Panc1 (cell line): Measurements from ENCODE around the gene PAX7. TPM values are rescaled to one million over a fixed set of nuclear protein-coding genes. Genes with fewer than 3 reads are reported as not detected.
A peak's percentile ranks its signal among the peaks of the same experiment; 100 is the strongest.

ENCODE experiments used
- ATAC-seq: fragments of 200-7000 bp; cut with Tn5 transposase; 2 replicates; pipeline ENCODE4 v1.9.1; 2020; ENCODE audit warnings: mild to moderate bottlenecking, moderate library complexity
- BruUV-seq: library from RNA; stranded (reverse); fragments of 400-500 nt; replicated peaks from 2 replicates; lab custom pipeline; 2021; lab: Mats Ljungman, UMichigan
- CTCF ChIA-PET: fragments of 300-600 bp; sonication (Branson Sonifier 250); formaldehyde crosslinking; loops from one replicate; lab custom pipeline; 2022; ENCODE audit warnings: antibody characterized with exemption; lab: Charles Lee
- POLR2A ChIA-PET: fragments of 300-600 bp; sonication (Branson Sonifier 250); formaldehyde crosslinking; loops from one replicate; lab custom pipeline; 2022; ENCODE audit warnings: antibody characterized with exemption; lab: Charles Lee
- DNase-seq: peaks from one replicate; pipeline ENCODE4 v3.0.0-alpha.2; 2010; ENCODE audit warnings: low read depth, low spot score
- H3K27ac ChIP-seq: 2 replicates; pipeline ENCODE4 v1.5.1; 2011; ENCODE audit warnings: mild to moderate bottlenecking, low read length, inconsistent platforms
- H3K27me3 ChIP-seq: fragments of 200-500 bp; sonication (Bioruptor generic); 2 replicates; pipeline ENCODE4 v1.6.0; 2014; ENCODE audit warnings: low read length, inconsistent platforms; ENCODE audit not compliant: control insufficient read depth, insufficient read depth
- H3K36me3 ChIP-seq: fragments of 200-500 bp; sonication (Bioruptor generic); 2 replicates; pipeline ENCODE4 v1.5.1; 2014; ENCODE audit warnings: inconsistent platforms, mild to moderate bottlenecking, low read length, moderate library complexity; ENCODE audit not compliant: control insufficient read depth, insufficient read depth
- H3K4me1 ChIP-seq: 2 replicates; pipeline ENCODE4 v1.5.1; 2011; ENCODE audit warnings: inconsistent platforms, mild to moderate bottlenecking, low read length, moderate library complexity; ENCODE audit not compliant: control insufficient read depth, insufficient read depth
- H3K4me3 ChIP-seq, 2 experiments: 2 replicates each; pipeline ENCODE4 v1.5.1; 2011 to 2012; ENCODE audit warnings: low read depth in 2 of 2, low read length in 2 of 2, mild to moderate bottlenecking in 2 of 2, inconsistent platforms in 1 of 2, moderate library complexity in 1 of 2
- H3K9me3 ChIP-seq: fragments of 200-500 bp; sonication (Bioruptor generic); 2 replicates; pipeline ENCODE4 v1.5.1; 2014; ENCODE audit warnings: low read depth, mild to moderate bottlenecking, inconsistent platforms, low read length, moderate library complexity; ENCODE audit not compliant: control insufficient read depth, insufficient read depth
- POLR2AphosphoS5 ChIP-seq: IDR thresholded peaks from 2 replicates; pipeline ENCODE4 v1.6.1; 2012; ENCODE audit warnings: mild to moderate bottlenecking, low read depth, low read length, moderate library complexity
- SIN3A ChIP-seq: IDR thresholded peaks from 2 replicates; pipeline ENCODE4 v1.6.1; 2012; ENCODE audit warnings: low read depth, mild to moderate bottlenecking, low read length, moderate library complexity, borderline replicate concordance; ENCODE audit not compliant: insufficient read depth
- TCF7L2 ChIP-seq: IDR thresholded peaks from 2 replicates; pipeline ENCODE4 v1.6.1; 2011; ENCODE audit warnings: mild to moderate bottlenecking, low read depth, low read length, inconsistent platforms
- in situ Hi-C: cut with HindIII; loops from 2 replicates; pipeline ENCODE4 v1.10.0; 2016; ENCODE audit warnings: low sequenced_read_pairs, low pct_unique_long_range_greater_than_20kb
- intact Hi-C: fragments of 100-400 bp; cut with micrococcal nuclease; formaldehyde crosslinking; loops from one replicate; pipeline ENCODE4 v1.10.0; 2022; ENCODE audit not compliant: unreplicated experiment
- total RNA-seq: library from RNA; stranded (reverse); gene quantifications from one replicate; pipeline ENCODE4 v1.2.1, GENCODE V29; 2021; ENCODE audit not compliant: unreplicated experiment
- TF ChIP-seq, protein P1 (sequence below): fragments of 450-650 bp; IDR thresholded peaks from 2 replicates; pipeline ENCODE4 v1.5.1; 2017; ENCODE audit warnings: mild to moderate bottlenecking
- TF ChIP-seq, protein P2 (sequence below), 2 experiments: IDR thresholded peaks; 2 replicates each; pipeline ENCODE4 v1.6.1; 2011 to 2012; ENCODE audit warnings: low read depth in 2 of 2, control low read depth in 1 of 2, low read length in 1 of 2, mild to moderate bottlenecking in 1 of 2, moderate library complexity in 1 of 2; ENCODE audit not compliant: insufficient read depth in 1 of 2

Gene PAX7
- total RNA-seq, 1 experiment from 2014 or later, result not detected

DNA sequence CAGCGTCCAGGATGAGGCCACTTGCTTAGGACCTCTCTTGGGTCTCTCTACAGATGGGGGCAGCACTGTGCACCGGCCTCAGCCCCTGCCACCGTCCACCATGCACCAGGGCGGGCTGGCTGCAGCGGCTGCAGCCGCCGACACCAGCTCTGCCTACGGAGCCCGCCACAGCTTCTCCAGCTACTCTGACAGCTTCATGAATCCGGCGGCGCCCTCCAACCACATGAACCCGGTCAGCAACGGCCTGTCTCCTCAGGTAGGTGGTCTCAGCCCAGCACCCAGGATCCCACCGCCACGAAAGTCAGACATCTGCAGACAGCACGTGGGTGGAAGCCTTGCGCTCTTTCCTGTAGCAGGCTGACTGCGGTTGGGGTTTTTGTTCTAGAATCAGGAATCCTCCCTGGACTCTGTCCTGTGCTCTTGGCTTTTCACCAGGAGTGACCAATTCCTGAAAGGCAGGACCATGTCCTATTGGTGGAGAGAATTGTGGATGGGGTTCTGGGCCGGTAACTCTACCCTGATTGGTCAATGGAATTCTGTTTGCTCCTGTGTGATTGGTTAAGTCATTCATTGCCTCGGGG, 72.5 kb downstream of the PAX7 start:
- POLR2A ChIA-PET, result no interaction called here
- no peaks in the 10 kb centered on the region for H3K4me1 ChIP-seq
- H3K27ac ChIP-seq, result no peak overlapping the region
- no peaks in the 10 kb centered on the region for H3K36me3 ChIP-seq
- BruUV-seq, result no TSS peak
- DNase-seq (no peak), ATAC-seq (0 out of 2 replicates have a peak, but pooled peaks have one; percentile 42)
- no peak overlapping the region for H3K4me3 ChIP-seq
- in situ Hi-C loops (no loop called here), intact Hi-C loops (no loop called here)
- TF ChIP-seq SIN3A, result no peak
- TF ChIP-seq, protein P1, sequence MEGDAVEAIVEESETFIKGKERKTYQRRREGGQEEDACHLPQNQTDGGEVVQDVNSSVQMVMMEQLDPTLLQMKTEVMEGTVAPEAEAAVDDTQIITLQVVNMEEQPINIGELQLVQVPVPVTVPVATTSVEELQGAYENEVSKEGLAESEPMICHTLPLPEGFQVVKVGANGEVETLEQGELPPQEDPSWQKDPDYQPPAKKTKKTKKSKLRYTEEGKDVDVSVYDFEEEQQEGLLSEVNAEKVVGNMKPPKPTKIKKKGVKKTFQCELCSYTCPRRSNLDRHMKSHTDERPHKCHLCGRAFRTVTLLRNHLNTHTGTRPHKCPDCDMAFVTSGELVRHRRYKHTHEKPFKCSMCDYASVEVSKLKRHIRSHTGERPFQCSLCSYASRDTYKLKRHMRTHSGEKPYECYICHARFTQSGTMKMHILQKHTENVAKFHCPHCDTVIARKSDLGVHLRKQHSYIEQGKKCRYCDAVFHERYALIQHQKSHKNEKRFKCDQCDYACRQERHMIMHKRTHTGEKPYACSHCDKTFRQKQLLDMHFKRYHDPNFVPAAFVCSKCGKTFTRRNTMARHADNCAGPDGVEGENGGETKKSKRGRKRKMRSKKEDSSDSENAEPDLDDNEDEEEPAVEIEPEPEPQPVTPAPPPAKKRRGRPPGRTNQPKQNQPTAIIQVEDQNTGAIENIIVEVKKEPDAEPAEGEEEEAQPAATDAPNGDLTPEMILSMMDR, result no peak
- TF ChIP-seq, protein P2, sequence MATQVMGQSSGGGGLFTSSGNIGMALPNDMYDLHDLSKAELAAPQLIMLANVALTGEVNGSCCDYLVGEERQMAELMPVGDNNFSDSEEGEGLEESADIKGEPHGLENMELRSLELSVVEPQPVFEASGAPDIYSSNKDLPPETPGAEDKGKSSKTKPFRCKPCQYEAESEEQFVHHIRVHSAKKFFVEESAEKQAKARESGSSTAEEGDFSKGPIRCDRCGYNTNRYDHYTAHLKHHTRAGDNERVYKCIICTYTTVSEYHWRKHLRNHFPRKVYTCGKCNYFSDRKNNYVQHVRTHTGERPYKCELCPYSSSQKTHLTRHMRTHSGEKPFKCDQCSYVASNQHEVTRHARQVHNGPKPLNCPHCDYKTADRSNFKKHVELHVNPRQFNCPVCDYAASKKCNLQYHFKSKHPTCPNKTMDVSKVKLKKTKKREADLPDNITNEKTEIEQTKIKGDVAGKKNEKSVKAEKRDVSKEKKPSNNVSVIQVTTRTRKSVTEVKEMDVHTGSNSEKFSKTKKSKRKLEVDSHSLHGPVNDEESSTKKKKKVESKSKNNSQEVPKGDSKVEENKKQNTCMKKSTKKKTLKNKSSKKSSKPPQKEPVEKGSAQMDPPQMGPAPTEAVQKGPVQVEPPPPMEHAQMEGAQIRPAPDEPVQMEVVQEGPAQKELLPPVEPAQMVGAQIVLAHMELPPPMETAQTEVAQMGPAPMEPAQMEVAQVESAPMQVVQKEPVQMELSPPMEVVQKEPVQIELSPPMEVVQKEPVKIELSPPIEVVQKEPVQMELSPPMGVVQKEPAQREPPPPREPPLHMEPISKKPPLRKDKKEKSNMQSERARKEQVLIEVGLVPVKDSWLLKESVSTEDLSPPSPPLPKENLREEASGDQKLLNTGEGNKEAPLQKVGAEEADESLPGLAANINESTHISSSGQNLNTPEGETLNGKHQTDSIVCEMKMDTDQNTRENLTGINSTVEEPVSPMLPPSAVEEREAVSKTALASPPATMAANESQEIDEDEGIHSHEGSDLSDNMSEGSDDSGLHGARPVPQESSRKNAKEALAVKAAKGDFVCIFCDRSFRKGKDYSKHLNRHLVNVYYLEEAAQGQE (IDR thresholded peaks at IDR 0.05; ENCODE audit: insufficient read depth in 1 of 2, low read depth in 2 of 2, low read length in 1 of 2), result no peak
- CTCF ChIA-PET, result no interaction called here
- peaks cover under 1% of the 10 kb centered on the region; the same call in 1 of the 2 replicates for H3K27me3 ChIP-seq
- no peaks in the 10 kb centered on the region for H3K9me3 ChIP-seq

DNA sequence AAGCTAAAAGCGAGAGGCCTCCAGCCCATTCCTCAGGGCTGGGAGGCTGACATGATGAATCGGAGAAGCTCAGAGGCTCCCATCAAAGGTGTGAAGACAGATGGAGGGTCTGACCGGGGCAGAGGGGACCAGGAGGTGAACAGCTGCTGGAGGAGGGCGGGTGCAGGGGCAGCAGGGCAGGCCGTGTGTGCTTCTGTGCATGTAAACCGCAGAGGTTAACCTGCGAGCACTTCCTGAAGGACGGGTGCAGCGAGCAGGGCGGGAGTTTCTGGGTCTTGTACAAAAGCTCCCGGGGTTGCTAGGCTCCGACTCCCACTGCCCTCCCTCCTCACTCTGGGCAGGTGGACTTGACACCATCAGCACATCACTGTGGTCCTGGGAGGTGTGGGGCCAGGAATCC, 75.2 kb downstream of the PAX7 start:
- BruUV-seq, result no TSS peak
- in situ Hi-C loops, result no loop called here
- ATAC-seq, result no peak

More for the DNA sequence above, 75.2 kb downstream of the PAX7 start:
- H3K4me1 ChIP-seq, result no peaks in the 10 kb centered on the region
- no peaks in the 10 kb centered on the region for H3K9me3 ChIP-seq
- H3K4me3 ChIP-seq, result no peak overlapping the region
- TF ChIP-seq SIN3A, result no peak
- no peak for TF ChIP-seq POLR2AphosphoS5
- TF ChIP-seq, protein P2 (IDR thresholded peaks at IDR 0.05; ENCODE audit: insufficient read depth in 1 of 2, low read depth in 2 of 2, low read length in 1 of 2), result no peak
- TF ChIP-seq, protein P1, result no peak
- TF ChIP-seq TCF7L2, result no peak
- DNase-seq, result no peak
- no peaks in the 10 kb centered on the region; the same call in 1 of the 2 replicates for H3K27me3 ChIP-seq
- ChIA-PET POLR2A (interaction anchor here (0.6 kb wide), 1 partner anchor 1108 kb away, joined by 10 read pairs; no protein-coding TSS in a partner anchor), CTCF (no interaction called here)
- intact Hi-C loops, result no loop called here
- H3K36me3 ChIP-seq, result no peaks in the 10 kb centered on the region
- no peak overlapping the region for H3K27ac ChIP-seq
